H1 (cell line): ENCODE results near the gene DPF3. TPM values are rescaled to one million over a fixed set of nuclear protein-coding genes. Genes with fewer than 3 reads are reported as not detected.

Experiments used
- CHD2 ChIP-seq: IDR thresholded peaks from 2 replicates; pipeline ENCODE4 v1.6.1; 2012; ENCODE audit warnings: low read length, improper control_type of control experiment
- CTBP2 ChIP-seq: IDR thresholded peaks from 2 replicates; pipeline ENCODE4 v1.7.0; 2011; ENCODE audit warnings: borderline replicate concordance, mild to moderate bottlenecking, moderate library complexity, mixed read lengths, low read length; ENCODE audit not compliant: insufficient read depth, insufficient read length
- HDAC6 ChIP-seq: IDR thresholded peaks from one replicate; pipeline ENCODE4 v1.7.1; 2012; ENCODE audit warnings: low read depth, mild to moderate bottlenecking, inconsistent platforms, low read length, moderate library complexity
- MAFK ChIP-seq: IDR thresholded peaks from 2 replicates; pipeline ENCODE4 v1.6.1; 2012; ENCODE audit warnings: low read depth, mild to moderate bottlenecking, improper control_type of control experiment, low read length
- POLR2AphosphoS5 ChIP-seq: IDR thresholded peaks from 2 replicates; pipeline ENCODE4 v1.6.1; 2011; ENCODE audit warnings: low read depth, low read length
- SIRT6 ChIP-seq: IDR thresholded peaks from one replicate; pipeline ENCODE4 v1.7.1; 2012; ENCODE audit warnings: low read length, inconsistent platforms
- SUZ12 ChIP-seq: fragments of 200-600 bp; sonication (generic); IDR thresholded peaks from 2 replicates; pipeline ENCODE4 v1.6.1; 2012; ENCODE audit warnings: mild to moderate bottlenecking, inconsistent platforms, low read length, moderate library complexity, mixed read lengths
- TEAD4 ChIP-seq: IDR thresholded peaks from 2 replicates; pipeline ENCODE4 v1.6.1; 2012; ENCODE audit warnings: low read depth, low read length, inconsistent platforms, mixed read lengths
- polyA plus RNA-seq, 7 experiments: library from polyadenylated mRNA; depleted of rRNA in 3 of 7; stranded (reverse) in 5 of 7; unstranded in 2 of 7; fragments of >200 nt in 5 of 7; fragments of 200-250 nt in 2 of 7; gene quantifications; 1 replicate in 5 of 7; 2 replicates in 1 of 7; 4 replicates in 1 of 7; pipeline versions ENCODE4 v1.2.1 to v1.2.3, GENCODE V29; 2011 to 2013; ENCODE audit warnings: missing spikeins in 2 of 7, mixed read lengths in 2 of 7
- total RNA-seq: library from RNA; stranded (reverse); fragmentation: NEBNext Ultra II Directional; extraction: Animal tissue kit (Norgen Biotek cat#: 25700); gene quantifications from 2 replicates; pipeline ENCODE4 v1.2.1, GENCODE V29; 2021

The DPF3 gene
- total and polyA plus RNA-seq, 2 of the 8 experiments (the other 6 are each of a cell fraction or from before 2014, with no cell fraction given) = 0.19 TPM; not detected in 1

GRCh38 chr14:72604133-72604532, 289.8 kb downstream of the DPF3 start (continued):
- TF ChIP-seq HDAC6 (no peak), CHD2 (no peak), POLR2AphosphoS5 (no peak), TEAD4 (no peak), CTBP2 (no peak), SUZ12 (no peak), MAFK (no peak), SIRT6 (no peak)
